Suprapubic skin (tissue), 4 donors: ENCODE results near the gene ECE2.
"Not testable (repeated sequence)": the region's sequence is repeated elsewhere in the genome, so short reads cannot be mapped to it uniquely, and the experiment has no call there.

ENCODE experiments used
- POLR2A ChIP-seq, 2 donors: fragments of 450-650 bp; IDR thresholded peaks; one replicate each; pipeline ENCODE4 v1.6.1; 2017; ENCODE audit warnings: antibody characterized with exemption in 2 of 2, mild to moderate bottlenecking in 2 of 2, moderate library complexity in 2 of 2
- POLR2AphosphoS5 ChIP-seq, 3 donors: sonication (generic); formaldehyde crosslinking; IDR thresholded peaks; one replicate each; pipeline ENCODE4 v1.6.1; 2017; ENCODE audit warnings: antibody characterized with exemption in 3 of 3
- TF ChIP-seq, protein P1 (sequence below), 2 donors: fragments of 200-600 bp in 1 of 2; fragments of 450-650 bp in 1 of 2; sonication (generic) in 1 of 2; IDR thresholded peaks; one replicate each; pipeline ENCODE4 v1.5.1; 2016 to 2019; ENCODE audit warnings: antibody characterized with exemption in 2 of 2, mild to moderate bottlenecking in 1 of 2, moderate library complexity in 1 of 2

DNA sequence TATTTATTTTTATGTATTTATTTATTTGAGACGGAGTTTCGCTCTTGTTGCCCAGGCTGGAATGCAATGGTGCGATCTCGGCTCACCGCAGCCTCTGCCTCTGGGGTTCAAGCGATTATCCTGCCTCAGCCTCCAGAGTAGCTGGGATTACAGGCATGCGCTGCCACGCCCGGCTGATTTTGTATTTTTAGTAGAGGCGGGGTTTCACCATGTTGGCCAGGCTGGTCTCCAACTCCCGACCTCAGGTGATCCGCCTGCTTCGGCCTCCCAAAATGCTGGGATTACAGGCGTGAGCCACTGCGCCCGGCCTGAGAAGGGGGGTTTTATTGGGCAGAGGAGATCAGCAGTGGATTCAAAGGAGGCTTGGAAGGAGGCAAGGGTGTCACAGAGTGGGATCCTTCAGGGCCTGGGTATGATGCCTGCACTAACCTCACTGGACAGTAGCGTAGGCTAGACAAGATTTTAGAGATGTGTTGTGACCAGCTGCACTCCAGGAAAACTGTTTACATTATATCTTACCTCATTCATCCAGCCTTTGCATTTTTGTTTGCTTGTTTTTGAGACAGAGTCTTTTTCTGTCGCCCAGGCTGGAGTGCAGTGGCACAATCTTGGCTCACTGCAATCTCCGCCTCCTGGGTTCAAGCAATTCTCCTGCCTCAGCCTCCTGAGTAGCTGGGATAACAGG lies 63.8 kb downstream of the ECE2 start:
- TF ChIP-seq, protein P1, sequence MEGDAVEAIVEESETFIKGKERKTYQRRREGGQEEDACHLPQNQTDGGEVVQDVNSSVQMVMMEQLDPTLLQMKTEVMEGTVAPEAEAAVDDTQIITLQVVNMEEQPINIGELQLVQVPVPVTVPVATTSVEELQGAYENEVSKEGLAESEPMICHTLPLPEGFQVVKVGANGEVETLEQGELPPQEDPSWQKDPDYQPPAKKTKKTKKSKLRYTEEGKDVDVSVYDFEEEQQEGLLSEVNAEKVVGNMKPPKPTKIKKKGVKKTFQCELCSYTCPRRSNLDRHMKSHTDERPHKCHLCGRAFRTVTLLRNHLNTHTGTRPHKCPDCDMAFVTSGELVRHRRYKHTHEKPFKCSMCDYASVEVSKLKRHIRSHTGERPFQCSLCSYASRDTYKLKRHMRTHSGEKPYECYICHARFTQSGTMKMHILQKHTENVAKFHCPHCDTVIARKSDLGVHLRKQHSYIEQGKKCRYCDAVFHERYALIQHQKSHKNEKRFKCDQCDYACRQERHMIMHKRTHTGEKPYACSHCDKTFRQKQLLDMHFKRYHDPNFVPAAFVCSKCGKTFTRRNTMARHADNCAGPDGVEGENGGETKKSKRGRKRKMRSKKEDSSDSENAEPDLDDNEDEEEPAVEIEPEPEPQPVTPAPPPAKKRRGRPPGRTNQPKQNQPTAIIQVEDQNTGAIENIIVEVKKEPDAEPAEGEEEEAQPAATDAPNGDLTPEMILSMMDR (IDR thresholded peaks at IDR 0.05): not testable (repeated sequence)
- TF ChIP-seq POLR2AphosphoS5, POLR2A (IDR thresholded peaks at IDR 0.05): not testable (repeated sequence)
